ENCODE results near the gene KBTBD13. TPM values are rescaled to one million over a fixed set of nuclear protein-coding genes. Genes with fewer than 3 reads are reported as not detected.

KBTBD13 gene
- total RNA-seq, 3 donors from 2014 or later = 0.09 TPM; not detected in 2

DNA sequence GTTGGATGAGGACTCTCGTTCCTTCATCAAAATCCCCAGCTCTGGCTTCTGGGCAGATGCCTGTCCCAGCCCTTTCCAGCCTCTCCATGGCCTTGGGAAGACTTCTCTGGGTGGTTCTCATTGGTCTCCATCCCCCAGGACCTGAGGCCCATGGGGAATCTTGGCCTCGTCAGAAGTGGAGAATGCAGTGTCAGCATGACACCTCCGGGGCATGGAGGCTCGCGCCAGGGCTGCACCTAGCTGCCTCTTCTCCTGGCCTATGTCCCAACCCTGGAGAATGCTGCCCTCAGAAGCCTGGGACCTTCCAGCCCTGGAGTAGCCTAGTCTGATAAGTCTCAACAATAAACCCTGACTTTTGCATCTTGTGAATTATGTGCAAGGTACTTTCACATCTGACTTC lies 3.0 kb downstream of the KBTBD13 start:
- intact Hi-C loops (cut with DNase I, micrococcal nuclease) = loop anchor here in 1 of 2 donors (2.0 kb wide), 1 partner anchor 47 kb away; no protein-coding TSS in a partner anchor
- Histone ChIP-seq H3K9me3 (no peaks in the 10 kb centered on the region), H3K4me3 (no peak overlapping the region), H3K4me1 (ENCODE audit: low read depth) (peaks cover 17% of the 10 kb centered on the region), H3K36me3 (ENCODE audit: low read depth) (no peaks in the 10 kb centered on the region)
- TF ChIP-seq, protein P1, sequence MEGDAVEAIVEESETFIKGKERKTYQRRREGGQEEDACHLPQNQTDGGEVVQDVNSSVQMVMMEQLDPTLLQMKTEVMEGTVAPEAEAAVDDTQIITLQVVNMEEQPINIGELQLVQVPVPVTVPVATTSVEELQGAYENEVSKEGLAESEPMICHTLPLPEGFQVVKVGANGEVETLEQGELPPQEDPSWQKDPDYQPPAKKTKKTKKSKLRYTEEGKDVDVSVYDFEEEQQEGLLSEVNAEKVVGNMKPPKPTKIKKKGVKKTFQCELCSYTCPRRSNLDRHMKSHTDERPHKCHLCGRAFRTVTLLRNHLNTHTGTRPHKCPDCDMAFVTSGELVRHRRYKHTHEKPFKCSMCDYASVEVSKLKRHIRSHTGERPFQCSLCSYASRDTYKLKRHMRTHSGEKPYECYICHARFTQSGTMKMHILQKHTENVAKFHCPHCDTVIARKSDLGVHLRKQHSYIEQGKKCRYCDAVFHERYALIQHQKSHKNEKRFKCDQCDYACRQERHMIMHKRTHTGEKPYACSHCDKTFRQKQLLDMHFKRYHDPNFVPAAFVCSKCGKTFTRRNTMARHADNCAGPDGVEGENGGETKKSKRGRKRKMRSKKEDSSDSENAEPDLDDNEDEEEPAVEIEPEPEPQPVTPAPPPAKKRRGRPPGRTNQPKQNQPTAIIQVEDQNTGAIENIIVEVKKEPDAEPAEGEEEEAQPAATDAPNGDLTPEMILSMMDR (IDR thresholded peaks at IDR 0.05) = no peak
- no peak for DNase-seq
- no peak for ATAC-seq

DNA sequence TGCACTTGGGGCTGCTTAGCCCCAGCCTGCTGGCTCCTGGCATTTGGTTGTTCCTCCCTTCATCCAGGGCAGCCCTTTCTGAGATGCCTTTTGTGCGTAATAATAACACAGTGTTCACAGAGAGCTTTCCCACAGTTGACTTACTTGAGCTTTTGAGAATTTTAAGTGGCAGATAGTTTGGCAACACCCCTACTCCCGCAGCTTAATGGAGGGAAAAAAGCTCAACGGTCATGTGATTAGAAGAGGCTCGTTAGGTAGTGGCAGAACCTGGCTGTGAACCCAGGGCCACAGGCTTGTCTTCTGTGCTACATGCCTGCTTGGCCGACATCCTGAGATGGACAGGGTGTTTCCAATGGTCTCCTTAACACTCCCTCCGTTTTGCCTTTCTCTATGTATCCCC lies 4.7 kb downstream of the KBTBD13 start:
- peaks cover 17% of the 10 kb centered on the region for H3K4me1 ChIP-seq (ENCODE audit: low read depth)
- no peak for ATAC-seq
- intact Hi-C loops (cut with DNase I, micrococcal nuclease) = loop anchor here in 1 of 2 donors (10.0 kb wide), 1 partner anchor 46 kb away; no protein-coding TSS in a partner anchor
- TF ChIP-seq, protein P1 (IDR thresholded peaks at IDR 0.05) = no peak
- H3K9me3 ChIP-seq = no peaks in the 10 kb centered on the region
- H3K36me3 ChIP-seq (ENCODE audit: low read depth) = no peaks in the 10 kb centered on the region
- DNase-seq = no peak
- no peak overlapping the region for H3K4me3 ChIP-seq

DNA sequence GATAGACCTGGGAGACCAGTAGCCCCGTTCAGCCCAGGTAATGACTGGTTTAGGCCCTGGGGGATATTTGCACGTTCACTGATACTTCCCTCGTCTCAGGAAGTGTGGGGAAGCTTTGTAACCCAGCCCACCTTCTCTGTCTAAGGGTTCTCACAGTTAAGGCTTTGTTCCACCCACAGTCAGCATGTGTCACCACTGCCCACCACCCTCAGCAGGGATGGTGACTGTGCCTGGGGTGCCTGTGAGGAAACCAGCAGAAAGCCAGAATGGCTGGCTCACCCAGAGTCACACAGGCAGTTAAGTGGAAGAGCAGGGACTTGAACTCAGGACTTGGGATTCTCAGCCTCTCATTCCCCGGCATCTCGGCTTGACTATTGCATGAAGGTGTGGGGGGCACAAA lies 5.2 kb downstream of the KBTBD13 start:
- intact Hi-C loops (cut with DNase I, micrococcal nuclease) = loop anchor here in 1 of 2 donors (10.0 kb wide), 1 partner anchor 47 kb away; no protein-coding TSS in a partner anchor

DNA sequence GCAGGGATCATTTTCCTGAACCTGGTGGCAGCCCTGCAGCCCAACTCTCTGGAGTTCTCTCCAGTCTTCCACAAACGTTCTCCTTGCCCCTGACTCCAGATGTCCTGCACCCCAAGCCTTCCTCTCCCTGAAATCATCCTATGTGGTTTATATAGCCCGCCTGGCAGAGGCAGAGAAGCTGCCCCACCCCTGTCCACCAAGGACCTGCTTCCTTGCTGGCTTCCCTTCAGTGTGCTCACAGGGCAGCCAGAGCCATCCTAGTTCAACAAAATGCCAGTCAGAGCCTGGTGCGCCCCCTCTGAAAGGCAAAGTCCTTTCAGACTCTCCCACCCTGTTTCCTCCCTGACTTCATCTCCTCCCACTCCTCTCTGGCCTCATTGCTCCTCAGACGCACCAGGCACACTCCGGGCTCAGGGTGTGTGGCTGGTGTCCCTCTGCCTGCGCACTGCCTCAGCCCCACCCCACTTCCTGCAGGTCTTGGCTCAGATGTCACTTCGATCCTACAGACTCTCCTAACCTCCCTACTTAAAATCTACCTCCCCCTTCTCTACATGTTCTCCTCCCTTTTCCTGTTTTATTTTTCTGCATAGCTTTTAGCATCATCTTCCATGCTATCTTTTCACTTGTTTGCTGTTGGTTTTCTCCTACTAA lies 5.9 kb downstream of the KBTBD13 start:
- Histone ChIP-seq H3K4me1 (ENCODE audit: low read depth) (peaks cover 20% of the 10 kb centered on the region), H3K36me3 (ENCODE audit: low read depth) (no peaks in the 10 kb centered on the region), H3K4me3 (no peak overlapping the region), H3K9me3 (no peaks in the 10 kb centered on the region)
- intact Hi-C loops (cut with DNase I, micrococcal nuclease) = loop anchor here in 1 of 2 donors (10.0 kb wide), 1 partner anchor 48 kb away; no protein-coding TSS in a partner anchor
- peak in 2 of 3 donors; percentile 67 to 76 for DNase-seq
- TF ChIP-seq, protein P1 (IDR thresholded peaks at IDR 0.05) = no peak
- ATAC-seq = peak; percentile 78

More for the DNA sequence above, 5.2 kb downstream of the KBTBD13 start:
- peaks cover 17% of the 10 kb centered on the region for H3K4me1 ChIP-seq (ENCODE audit: low read depth)
- TF ChIP-seq, protein P1 (IDR thresholded peaks at IDR 0.05) = no peak
- no peaks in the 10 kb centered on the region for H3K36me3 ChIP-seq (ENCODE audit: low read depth)
- DNase-seq = no peak
- H3K4me3 ChIP-seq = no peak overlapping the region
- no peak for ATAC-seq
- no peaks in the 10 kb centered on the region for H3K9me3 ChIP-seq

DNA sequence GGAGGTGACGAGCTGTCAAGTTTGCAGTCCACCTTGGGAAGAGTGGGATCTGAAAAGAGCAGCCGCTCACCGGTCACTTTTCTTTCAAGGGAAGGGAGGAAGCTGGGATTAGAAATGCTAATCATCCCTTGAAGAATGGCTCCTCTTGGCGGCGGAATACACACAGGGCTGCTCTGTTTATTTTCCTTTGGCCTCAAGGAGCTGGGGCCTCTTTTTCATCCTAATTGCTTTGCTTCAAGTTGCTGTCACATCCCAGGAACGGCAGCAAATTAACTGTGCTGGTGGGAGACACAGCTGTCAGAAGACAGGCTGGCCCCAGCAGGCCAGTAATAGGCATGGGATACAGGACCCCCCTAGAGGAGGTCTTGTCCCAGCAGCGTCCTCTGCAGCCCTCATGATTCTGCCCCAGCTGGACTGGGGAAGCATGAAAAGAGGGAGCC lies 6.7 kb downstream of the KBTBD13 start:
- H3K36me3 ChIP-seq (ENCODE audit: low read depth) = no peaks in the 10 kb centered on the region
- ATAC-seq (no peak), DNase-seq (no peak)
- intact Hi-C loops (cut with DNase I, micrococcal nuclease) = loop anchor here in 1 of 2 donors (10.0 kb wide), 1 partner anchor 48 kb away; no protein-coding TSS in a partner anchor
- TF ChIP-seq, protein P1 (IDR thresholded peaks at IDR 0.05) = no peak
- no peak overlapping the region for H3K4me3 ChIP-seq
- H3K4me1 ChIP-seq (ENCODE audit: low read depth) = peaks cover 24% of the 10 kb centered on the region
- no peaks in the 10 kb centered on the region for H3K9me3 ChIP-seq
